Astrocyte (in vitro differentiated cells and primary cell): ENCODE measurements around the gene ASXL1. TPM values are rescaled to one million over a fixed set of nuclear protein-coding genes. Genes with fewer than 3 reads are reported as not detected.
A peak's percentile ranks its signal among the peaks of the same experiment; 100 is the strongest.

Source experiments
- DNase-seq: peaks from one replicate; pipeline ENCODE4 v3.0.0-alpha.2; 2010; ENCODE audit warnings: low read depth
- FAIRE-seq: peaks from 2 replicates; lab custom pipeline; 2011; peaks lifted over from hg19 to GRCh38; lab: Jason Lieb, UNC
- H2AFZ ChIP-seq: 2 replicates; pipeline ENCODE4 v1.6.0; 2012; ENCODE audit warnings: low read depth, low read length, inconsistent platforms
- H3K27ac ChIP-seq: 2 replicates; pipeline ENCODE4 v1.5.1; 2011; ENCODE audit warnings: low read depth, low read length, inconsistent platforms
- H3K27me3 ChIP-seq: 2 replicates; pipeline ENCODE4 v1.6.0; 2011; ENCODE audit warnings: low read length, inconsistent platforms; ENCODE audit not compliant: insufficient read depth
- H3K36me3 ChIP-seq: 2 replicates; pipeline ENCODE4 v1.5.1; 2011; ENCODE audit warnings: low read length, inconsistent platforms; ENCODE audit not compliant: insufficient read depth
- H3K4me1 ChIP-seq: 2 replicates; pipeline ENCODE4 v1.5.1; 2011; ENCODE audit warnings: low read length, inconsistent platforms; ENCODE audit not compliant: insufficient read depth
- H3K4me2 ChIP-seq: 2 replicates; pipeline ENCODE4 v1.6.0; 2012; ENCODE audit warnings: low read length, inconsistent platforms
- H3K4me3 ChIP-seq: 2 replicates; pipeline ENCODE4 v1.5.1; 2011; ENCODE audit warnings: low read depth, mild to moderate bottlenecking, low read length, inconsistent platforms; ENCODE audit not compliant: insufficient read depth
- H3K79me2 ChIP-seq: 2 replicates; pipeline ENCODE4 v1.6.0; 2012; ENCODE audit warnings: mild to moderate bottlenecking, low read length, inconsistent platforms; ENCODE audit not compliant: insufficient read depth
- H3K9ac ChIP-seq: 2 replicates; pipeline ENCODE4 v1.6.0; 2012; ENCODE audit warnings: mild to moderate bottlenecking, low read length, inconsistent platforms
- H3K9me3 ChIP-seq: 2 replicates; pipeline ENCODE4 v1.5.1; 2012; ENCODE audit warnings: low read depth, mild to moderate bottlenecking, low read length, inconsistent platforms; ENCODE audit not compliant: insufficient read depth
- H4K20me1 ChIP-seq: 2 replicates; pipeline ENCODE4 v1.6.0; 2012; ENCODE audit warnings: low read length, inconsistent platforms; ENCODE audit not compliant: insufficient read depth
- H3K27ac Mint-ChIP-seq: one replicate; pipeline ENCODE4 v1.8.0; 2021; ENCODE audit warnings: mild to moderate bottlenecking, mixed read lengths; ENCODE audit not compliant: unreplicated experiment
- H3K27me3 Mint-ChIP-seq: one replicate; pipeline ENCODE4 v1.8.0; 2021; ENCODE audit warnings: low read depth, mixed read lengths; ENCODE audit not compliant: unreplicated experiment
- H3K36me3 Mint-ChIP-seq: one replicate; pipeline ENCODE4 v1.8.0; 2021; ENCODE audit warnings: low read depth, mixed read lengths; ENCODE audit not compliant: unreplicated experiment
- H3K4me1 Mint-ChIP-seq: one replicate; pipeline ENCODE4 v1.8.0; 2021; ENCODE audit warnings: low read depth, mixed read lengths; ENCODE audit not compliant: unreplicated experiment
- H3K4me3 Mint-ChIP-seq: one replicate; pipeline ENCODE4 v1.8.0; 2021; ENCODE audit warnings: mild to moderate bottlenecking, moderate library complexity, mixed read lengths; ENCODE audit not compliant: unreplicated experiment
- H3K9me3 Mint-ChIP-seq: one replicate; pipeline ENCODE4 v1.8.0; 2021; ENCODE audit warnings: mild to moderate bottlenecking, mixed read lengths; ENCODE audit not compliant: unreplicated experiment
- CTCF ChIP-seq: IDR thresholded peaks from 2 replicates; pipeline ENCODE4 v1.5.1; 2011; ENCODE audit warnings: low read depth, mild to moderate bottlenecking, inconsistent platforms, low read length, moderate library complexity; ENCODE audit not compliant: insufficient read depth
- EZH2 ChIP-seq: IDR thresholded peaks from 2 replicates; pipeline ENCODE4 v1.6.1; 2012; ENCODE audit warnings: mild to moderate bottlenecking, low read length, inconsistent platforms; ENCODE audit not compliant: insufficient read depth
- total RNA-seq: library from RNA; stranded (reverse); gene quantifications from 2 replicates; pipeline ENCODE4 v1.2.1, GENCODE V29; 2021

Gene ASXL1
- total RNA-seq, 1 donor from 2014 or later: 62.4 TPM

GRCh38 chr20:32482442-32483261 is 124.5 kb downstream of the ASXL1 start:
- Histone ChIP-seq H3K9me3 (no peaks in the 10 kb centered on the region), H3K4me2 (peak overlapping the region; percentile 94), H3K27ac (no peak overlapping the region), H3K4me1 (peaks cover 29% of the 10 kb centered on the region), H3K9ac (peak overlapping the region; percentile 75), H4K20me1 (peaks cover 49% of the 10 kb centered on the region), H3K36me3 (no peaks in the 10 kb centered on the region), H3K4me3 (peak overlapping the region; percentile 72), H3K79me2 (peaks cover 52% of the 10 kb centered on the region), H3K27me3 (no peaks in the 10 kb centered on the region), H2AFZ (peak overlapping the region; percentile 38)
- Mint-ChIP-seq H3K36me3 (peaks cover 1% of the 10 kb centered on the region), H3K9me3 (no peaks in the 10 kb centered on the region), H3K4me3 (peak overlapping the region; percentile 84), H3K4me1 (peaks cover 37% of the 10 kb centered on the region), H3K27ac (peak overlapping the region; percentile 53), H3K27me3 (no peaks in the 10 kb centered on the region)
- no peak for DNase-seq
- FAIRE-seq: no peak
- no peak for TF ChIP-seq CTCF
- no peak for TF ChIP-seq EZH2

DNA sequence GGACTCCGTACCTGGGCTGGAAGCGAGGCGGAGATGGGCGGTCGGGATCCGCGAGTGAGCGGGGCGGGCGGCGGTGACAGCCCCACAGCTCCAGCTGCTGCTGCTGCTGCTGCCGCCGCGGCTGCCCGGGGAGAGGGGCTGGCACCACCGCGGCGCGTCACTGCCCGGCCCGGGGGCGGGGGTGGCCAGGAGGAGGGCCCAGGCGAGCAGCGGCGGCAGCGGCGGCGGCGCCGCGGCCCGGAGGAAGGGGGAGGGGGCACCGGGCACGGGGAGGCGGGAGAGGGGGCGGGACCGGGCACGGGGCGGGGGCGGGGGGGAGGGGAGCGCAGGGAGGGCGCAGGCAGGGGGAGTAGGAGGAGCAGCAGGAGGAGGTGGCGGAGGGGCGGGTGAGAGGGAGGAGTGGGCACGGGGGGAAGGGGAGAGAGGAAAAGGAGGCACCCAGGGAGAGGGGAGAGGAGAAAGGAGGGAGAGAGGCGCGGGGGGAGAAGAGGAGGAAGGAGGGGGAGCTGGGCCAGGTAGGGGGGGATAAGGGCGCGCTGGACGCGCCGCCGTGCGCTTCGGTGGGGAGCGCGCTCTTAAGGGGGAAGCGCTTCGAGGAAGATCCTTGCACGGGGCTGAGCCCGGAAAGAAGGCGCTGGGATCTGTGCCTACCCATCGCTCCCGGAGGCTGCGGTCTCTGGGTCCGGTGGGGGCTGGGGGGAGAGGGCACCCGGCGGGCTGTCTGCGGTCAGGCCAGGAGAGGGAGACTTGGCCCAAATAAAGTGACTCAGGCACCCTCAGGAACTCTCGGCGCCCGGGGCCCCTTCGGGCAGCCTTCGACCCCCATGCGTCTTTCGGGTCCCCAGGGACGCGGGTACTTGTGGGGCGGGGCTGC is 125.5 kb downstream of the ASXL1 start:
- H3K9me3 ChIP-seq: no peaks in the 10 kb centered on the region
- H3K36me3 Mint-ChIP-seq: no peaks in the 10 kb centered on the region
- H3K9ac ChIP-seq: peak overlapping the region; percentile 79
- H3K27me3 ChIP-seq: no peaks in the 10 kb centered on the region
- H3K27ac Mint-ChIP-seq: no peak overlapping the region
- H3K4me3 ChIP-seq: peak overlapping the region; percentile 61
- peaks cover 24% of the 10 kb centered on the region for H3K4me1 ChIP-seq
- peak overlapping the region; percentile 11 for H3K27ac ChIP-seq
- peaks cover 40% of the 10 kb centered on the region for H4K20me1 ChIP-seq
- H3K4me2 ChIP-seq: peak overlapping the region; percentile 95
- FAIRE-seq: no peak
- peaks cover 29% of the 10 kb centered on the region for H3K4me1 Mint-ChIP-seq
- peak; percentile 77 for DNase-seq
- H3K27me3 Mint-ChIP-seq: no peaks in the 10 kb centered on the region
- peaks cover 2% of the 10 kb centered on the region for H3K9me3 Mint-ChIP-seq
- peak overlapping the region; percentile 82 for H3K4me3 Mint-ChIP-seq
- peak overlapping the region; percentile 61 for H2AFZ ChIP-seq
- no peak for TF ChIP-seq EZH2
- no peak for TF ChIP-seq CTCF
- H3K79me2 ChIP-seq: peaks cover 43% of the 10 kb centered on the region
- H3K36me3 ChIP-seq: no peaks in the 10 kb centered on the region
